Subcutaneous adipose tissue (tissue), 4 donors: Measurements from ENCODE around the gene C6orf62. TPM values are rescaled to one million over a fixed set of nuclear protein-coding genes. Genes with fewer than 3 reads are reported as not detected.

Experiments
- CTCF ChIP-seq: fragments of 450-650 bp; IDR thresholded peaks from one replicate; pipeline ENCODE4 v1.5.1; 2016; ENCODE audit warnings: low read depth, mild to moderate bottlenecking, control low read depth, antibody characterized with exemption, moderate library complexity
- total RNA-seq, 4 donors: library from RNA; depleted of rRNA; stranded (reverse); fragments of >200 nt; gene quantifications; one replicate each; pipeline ENCODE4 v1.1.0, GENCODE V29; 2016

Gene C6orf62
- total RNA-seq, 4 donors from 2014 or later = 70.1 to 126 (median 90.8) TPM

- no peak for TF ChIP-seq CTCF
Measured at GRCh38 chr6:24759718-24760117, 40.8 kb upstream of the C6orf62 start.

- no peak for TF ChIP-seq CTCF
Measured at GRCh38 chr6:24757611-24758010, 38.7 kb upstream of the C6orf62 start.

- TF ChIP-seq CTCF = no peak
Measured at GRCh38 chr6:24755279-24755678, 36.3 kb upstream of the C6orf62 start.

- no peak for TF ChIP-seq CTCF
Measured at GRCh38 chr6:24753545-24753944, 34.6 kb upstream of the C6orf62 start.

GRCh38 chr6:24752917-24753492 lies 34.1 kb upstream of the C6orf62 start:
- no peak for TF ChIP-seq CTCF

GRCh38 chr6:24752503-24752902 lies 33.5 kb upstream of the C6orf62 start:
- no peak for TF ChIP-seq CTCF

GRCh38 chr6:24749297-24749696 lies 30.3 kb upstream of the C6orf62 start:
- TF ChIP-seq CTCF = no peak
